Bronchus fibroblast of lung (primary cell): ENCODE results near the gene OR6C76. TPM values are rescaled to one million over a fixed set of nuclear protein-coding genes. Genes with fewer than 3 reads are reported as not detected.

Source experiments
- total RNA-seq: library from RNA; depleted of rRNA; stranded (reverse); fragments of >200 nt; gene quantifications from 2 replicates; pipeline ENCODE4 v1.2.3, GENCODE V29; 2015

Gene OR6C76
- not detected in 2 replicates for total RNA-seq

DNA sequence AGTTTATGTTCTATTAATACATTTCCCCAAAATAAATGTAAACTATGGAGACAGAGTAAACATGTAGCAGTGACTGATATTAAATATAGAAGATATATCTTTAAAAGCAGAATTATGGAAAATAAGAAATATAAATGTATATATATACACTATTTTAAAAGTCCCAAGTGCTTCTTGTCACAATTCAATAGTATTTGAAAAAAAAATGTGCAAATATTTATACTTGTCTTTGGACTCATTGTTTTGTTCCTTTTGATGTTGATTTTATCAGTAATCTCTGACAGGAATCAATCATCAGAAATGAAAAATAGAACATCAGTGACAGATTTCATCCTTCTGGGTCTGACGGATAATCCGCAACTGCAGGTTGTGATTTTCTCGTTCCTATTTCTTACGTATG lies at the start of gene OR6C76:
OR6C76 (plus strand) TSS at position 301 of the 400 bp plus-strand sequence; CDS start at position 301, 0 bp downstream.

DNA sequence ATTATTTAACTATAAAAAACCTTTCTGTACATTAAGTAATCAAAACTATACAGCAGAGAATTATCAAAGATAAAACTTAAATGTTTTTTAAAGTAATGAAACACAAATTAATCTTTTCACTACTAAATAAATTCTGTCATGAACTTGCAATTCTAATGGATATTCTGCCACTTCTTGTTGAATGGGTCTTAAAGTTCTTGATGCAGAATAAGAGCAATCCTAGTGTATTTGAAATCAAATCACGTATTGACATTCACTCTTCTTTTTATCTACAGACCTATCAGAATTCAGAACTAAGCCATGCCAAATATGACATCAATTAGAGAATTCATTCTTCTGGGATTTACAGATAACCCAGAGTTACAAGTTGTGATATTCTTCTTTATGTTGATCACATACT lies 25.8 kb upstream of the OR6C76 start, which contains the start of gene OR6C65:
OR6C65 (plus strand) TSS at position 301 of the 400 bp plus-strand sequence; CDS start at position 301, 0 bp downstream.

DNA sequence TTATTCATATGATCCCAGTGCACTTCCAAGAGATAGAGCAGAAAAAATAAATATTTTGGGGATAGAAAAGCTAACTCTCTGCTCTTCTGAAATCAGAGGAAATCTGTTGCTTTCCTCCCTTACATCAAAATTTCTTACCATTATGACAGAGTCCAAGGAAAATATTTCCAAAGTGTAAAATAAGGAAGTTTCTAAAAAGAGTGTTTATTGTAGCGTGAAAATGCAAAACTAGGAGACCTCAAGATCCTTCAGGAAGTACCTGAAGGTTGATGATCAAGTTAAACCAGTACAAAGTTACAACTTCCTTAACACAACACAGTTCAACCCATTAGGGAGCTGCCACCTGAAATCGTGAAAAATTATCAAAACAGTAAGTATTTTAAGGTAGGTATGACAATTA lies 17.7 kb downstream of the OR6C76 start, which contains the start of gene OR6C2:
OR6C2 (plus strand) TSS at position 301 of the 400 bp plus-strand sequence. CDS start 8,138 bp downstream, outside the sequence.

DNA sequence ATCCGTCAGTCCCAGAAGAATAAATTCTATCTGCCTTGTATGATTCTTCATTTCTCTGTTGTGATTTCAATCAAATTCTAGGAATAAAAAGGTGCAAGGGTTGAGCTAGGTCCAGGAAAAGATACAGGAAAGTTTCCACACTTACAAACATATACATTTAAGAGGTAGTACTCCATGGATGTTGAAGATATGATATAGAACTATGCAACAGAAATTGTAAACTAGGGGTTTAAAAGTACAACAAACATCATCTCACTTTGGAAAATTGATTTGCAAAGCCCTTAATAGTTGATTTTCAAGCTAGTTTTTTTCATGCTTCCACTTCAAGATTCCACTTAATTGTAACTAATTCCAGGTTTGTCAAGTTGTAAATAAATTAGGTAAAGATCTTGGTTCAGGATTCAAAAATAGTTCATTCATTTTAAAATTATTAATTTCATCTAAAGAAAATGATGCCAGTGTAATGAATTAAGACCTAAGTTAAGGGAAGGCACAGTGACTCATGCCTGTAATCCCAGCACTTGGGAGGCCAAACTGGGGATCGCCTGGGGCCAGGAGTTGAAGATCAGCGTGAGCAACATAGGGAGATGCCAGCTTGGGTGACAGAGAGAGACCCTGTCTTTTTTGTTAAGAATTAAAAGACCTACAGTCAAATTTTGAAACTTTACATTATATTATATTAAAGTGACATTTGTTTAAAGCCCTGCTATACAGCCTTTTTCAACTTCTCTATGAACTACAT lies 44.2 kb downstream of the OR6C76 start, which contains the start of gene OR6C70:
OR6C70 (minus strand) TSS at position 51 of the 742 bp plus-strand sequence; CDS start at position 51, 0 bp downstream.

Other genes with a start within 250 kb of the OR6C76 start
- gene OR10A7, start 205.2 kb upstream of the OR6C76 start, total RNA-seq, result not detected in 2 replicates
- not detected in 2 replicates for gene OR6C74, start 181.6 kb upstream of the OR6C76 start, total RNA-seq
- not detected in 2 replicates for gene OR6C6, start 129.7 kb upstream of the OR6C76 start, total RNA-seq
- not detected in 2 replicates for gene OR6C1, start 111.9 kb upstream of the OR6C76 start, total RNA-seq
- not detected in 2 replicates for gene OR6C3, start 95.5 kb upstream of the OR6C76 start, total RNA-seq
- gene OR6C75, start 63.3 kb upstream of the OR6C76 start, total RNA-seq, result not detected in 2 replicates
- gene OR6C65, start 25.7 kb upstream of the OR6C76 start, total RNA-seq, result not detected in 2 replicates
- not detected in 2 replicates for gene OR6C2, start 17.8 kb downstream of the OR6C76 start, total RNA-seq
- not detected in 2 replicates for gene OR6C70, start 43.9 kb downstream of the OR6C76 start, total RNA-seq
- gene OR6C68, start 66.1 kb downstream of the OR6C76 start, total RNA-seq, result not detected in 2 replicates
- not detected in 2 replicates for gene OR6C4, start 123.3 kb downstream of the OR6C76 start, total RNA-seq
- gene OR2AP1, start 146.2 kb downstream of the OR6C76 start, total RNA-seq, result not detected in 2 replicates
- gene OR10P1, start 210.6 kb downstream of the OR6C76 start, total RNA-seq, result not detected in 2 replicates